HL-60 (cell line): ENCODE measurements around the gene PGBD5.

Source experiments
- GABPA ChIP-seq: IDR thresholded peaks from 2 replicates; pipeline ENCODE4 v1.6.1; 2012; ENCODE audit warnings: low read depth
- POLR2AphosphoS5 ChIP-seq: IDR thresholded peaks from 2 replicates; pipeline ENCODE4 v1.6.1; 2012; ENCODE audit warnings: low read depth
- SPI1 ChIP-seq: IDR thresholded peaks from 2 replicates; pipeline ENCODE4 v1.6.1; 2012; ENCODE audit warnings: low read depth, mild to moderate bottlenecking, borderline replicate concordance
- TF ChIP-seq, protein P1 (sequence below): IDR thresholded peaks from one replicate; pipeline ENCODE4 v1.5.1; 2011; ENCODE audit warnings: low read length, control low read depth, inconsistent platforms; ENCODE audit not compliant: insufficient read depth
- TF ChIP-seq, protein P2 (sequence below): IDR thresholded peaks from 2 replicates; pipeline ENCODE4 v1.6.1; 2012; ENCODE audit warnings: low read depth; ENCODE audit not compliant: insufficient replicate concordance

DNA sequence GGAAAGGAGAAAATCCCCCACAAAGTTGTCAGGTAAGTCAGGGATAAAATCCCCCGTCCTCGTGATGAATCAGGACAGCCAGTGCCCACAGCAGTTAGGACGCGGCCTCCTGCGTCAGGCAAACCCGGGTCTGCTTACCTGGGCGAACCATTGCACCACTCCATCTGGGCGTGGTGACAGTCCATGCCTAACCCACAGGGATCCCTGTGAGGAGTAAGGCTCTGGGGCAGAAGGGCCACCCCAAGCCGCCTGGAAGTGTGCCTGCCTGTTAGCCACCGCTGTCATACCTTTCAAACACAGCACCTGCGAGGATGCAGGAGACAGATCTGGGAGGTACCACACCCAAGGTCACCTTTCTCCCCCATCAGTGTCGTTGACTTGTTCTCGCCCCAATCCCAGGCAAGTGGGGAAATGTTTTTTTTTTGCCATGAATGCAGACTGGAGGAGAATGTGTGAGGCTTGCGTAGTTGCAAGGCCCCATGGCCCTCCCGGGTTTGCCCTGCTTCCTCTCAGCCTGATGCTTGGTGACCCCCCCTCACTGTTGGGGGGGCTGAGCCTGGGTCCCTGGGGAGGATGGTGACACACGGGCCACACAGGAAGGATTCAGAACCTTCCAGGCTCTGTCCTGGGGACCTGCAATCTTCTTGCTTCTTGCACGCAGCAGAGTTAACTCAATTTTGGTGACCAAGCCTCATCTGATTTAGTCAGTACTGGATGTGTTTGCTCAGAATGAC is 107.0 kb downstream of the PGBD5 start:
- TF ChIP-seq POLR2AphosphoS5 (no peak), GABPA (no peak), SPI1 (no peak)
- TF ChIP-seq, protein P1, sequence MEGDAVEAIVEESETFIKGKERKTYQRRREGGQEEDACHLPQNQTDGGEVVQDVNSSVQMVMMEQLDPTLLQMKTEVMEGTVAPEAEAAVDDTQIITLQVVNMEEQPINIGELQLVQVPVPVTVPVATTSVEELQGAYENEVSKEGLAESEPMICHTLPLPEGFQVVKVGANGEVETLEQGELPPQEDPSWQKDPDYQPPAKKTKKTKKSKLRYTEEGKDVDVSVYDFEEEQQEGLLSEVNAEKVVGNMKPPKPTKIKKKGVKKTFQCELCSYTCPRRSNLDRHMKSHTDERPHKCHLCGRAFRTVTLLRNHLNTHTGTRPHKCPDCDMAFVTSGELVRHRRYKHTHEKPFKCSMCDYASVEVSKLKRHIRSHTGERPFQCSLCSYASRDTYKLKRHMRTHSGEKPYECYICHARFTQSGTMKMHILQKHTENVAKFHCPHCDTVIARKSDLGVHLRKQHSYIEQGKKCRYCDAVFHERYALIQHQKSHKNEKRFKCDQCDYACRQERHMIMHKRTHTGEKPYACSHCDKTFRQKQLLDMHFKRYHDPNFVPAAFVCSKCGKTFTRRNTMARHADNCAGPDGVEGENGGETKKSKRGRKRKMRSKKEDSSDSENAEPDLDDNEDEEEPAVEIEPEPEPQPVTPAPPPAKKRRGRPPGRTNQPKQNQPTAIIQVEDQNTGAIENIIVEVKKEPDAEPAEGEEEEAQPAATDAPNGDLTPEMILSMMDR: no peak
- TF ChIP-seq, protein P2, sequence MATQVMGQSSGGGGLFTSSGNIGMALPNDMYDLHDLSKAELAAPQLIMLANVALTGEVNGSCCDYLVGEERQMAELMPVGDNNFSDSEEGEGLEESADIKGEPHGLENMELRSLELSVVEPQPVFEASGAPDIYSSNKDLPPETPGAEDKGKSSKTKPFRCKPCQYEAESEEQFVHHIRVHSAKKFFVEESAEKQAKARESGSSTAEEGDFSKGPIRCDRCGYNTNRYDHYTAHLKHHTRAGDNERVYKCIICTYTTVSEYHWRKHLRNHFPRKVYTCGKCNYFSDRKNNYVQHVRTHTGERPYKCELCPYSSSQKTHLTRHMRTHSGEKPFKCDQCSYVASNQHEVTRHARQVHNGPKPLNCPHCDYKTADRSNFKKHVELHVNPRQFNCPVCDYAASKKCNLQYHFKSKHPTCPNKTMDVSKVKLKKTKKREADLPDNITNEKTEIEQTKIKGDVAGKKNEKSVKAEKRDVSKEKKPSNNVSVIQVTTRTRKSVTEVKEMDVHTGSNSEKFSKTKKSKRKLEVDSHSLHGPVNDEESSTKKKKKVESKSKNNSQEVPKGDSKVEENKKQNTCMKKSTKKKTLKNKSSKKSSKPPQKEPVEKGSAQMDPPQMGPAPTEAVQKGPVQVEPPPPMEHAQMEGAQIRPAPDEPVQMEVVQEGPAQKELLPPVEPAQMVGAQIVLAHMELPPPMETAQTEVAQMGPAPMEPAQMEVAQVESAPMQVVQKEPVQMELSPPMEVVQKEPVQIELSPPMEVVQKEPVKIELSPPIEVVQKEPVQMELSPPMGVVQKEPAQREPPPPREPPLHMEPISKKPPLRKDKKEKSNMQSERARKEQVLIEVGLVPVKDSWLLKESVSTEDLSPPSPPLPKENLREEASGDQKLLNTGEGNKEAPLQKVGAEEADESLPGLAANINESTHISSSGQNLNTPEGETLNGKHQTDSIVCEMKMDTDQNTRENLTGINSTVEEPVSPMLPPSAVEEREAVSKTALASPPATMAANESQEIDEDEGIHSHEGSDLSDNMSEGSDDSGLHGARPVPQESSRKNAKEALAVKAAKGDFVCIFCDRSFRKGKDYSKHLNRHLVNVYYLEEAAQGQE: no peak
